Left renal pelvis (tissue), 4 donors: ENCODE data around the gene ATP9A. TPM values are rescaled to one million over a fixed set of nuclear protein-coding genes. Genes with fewer than 3 reads are reported as not detected.
"Not testable (repeated sequence)": the region's sequence is repeated elsewhere in the genome, so short reads cannot be mapped to it uniquely, and the experiment has no call there.

Experiments used
- DNase-seq, 4 donors: peaks; one replicate each; pipeline ENCODE4 v3.0.0-alpha.2; 2013; ENCODE audit warnings: low read depth in 4 of 4, low spot score in 3 of 4
- polyA plus RNA-seq, 4 donors: library from polyadenylated mRNA; unstranded; fragments of 120-200 nt; gene quantifications; one replicate each; pipeline ENCODE4 v1.2.1, GENCODE V29; 2013; ENCODE audit not compliant: insufficient read length in 4 of 4

ATP9A gene
- polyA plus RNA-seq, 4 donors, result 36.7 to 63.6 (median 60.3) TPM

GRCh38 chr20:51660672-51661608 is 107.2 kb downstream of the ATP9A start:
- DNase-seq, result no peak

GRCh38 chr20:51659491-51660050 is 108.6 kb downstream of the ATP9A start:
- no peak for DNase-seq

- DNase-seq, result no peak
Observed at GRCh38 chr20:51656726-51657260, 111.4 kb downstream of the ATP9A start.

GRCh38 chr20:51656089-51656488 is 112.1 kb downstream of the ATP9A start:
- DNase-seq, result not testable (repeated sequence)

- no peak for DNase-seq
Observed at GRCh38 chr20:51654495-51654894, 113.7 kb downstream of the ATP9A start.

- no peak for DNase-seq
Observed at GRCh38 chr20:51654060-51654459, 114.1 kb downstream of the ATP9A start.

GRCh38 chr20:51653226-51653625 is 115.0 kb downstream of the ATP9A start:
- no peak for DNase-seq

- DNase-seq, result no peak
Observed at GRCh38 chr20:51651921-51652549, 116.2 kb downstream of the ATP9A start.

- DNase-seq, result no peak
Observed at GRCh38 chr20:51650685-51651134, 117.5 kb downstream of the ATP9A start.

GRCh38 chr20:51648571-51648947 is 119.6 kb downstream of the ATP9A start:
- DNase-seq, result no peak

GRCh38 chr20:51647674-51648570 is 120.3 kb downstream of the ATP9A start:
- DNase-seq, result no peak

GRCh38 chr20:51643810-51644209 is 124.4 kb downstream of the ATP9A start:
- DNase-seq, result not testable (repeated sequence)

- DNase-seq, result no peak
Observed at GRCh38 chr20:51643390-51643789, 124.8 kb downstream of the ATP9A start.

GRCh38 chr20:51641866-51642265 is 126.3 kb downstream of the ATP9A start:
- DNase-seq, result no peak

- DNase-seq, result no peak
Observed at GRCh38 chr20:51640743-51641142, 127.4 kb downstream of the ATP9A start.

- no peak for DNase-seq
Observed at GRCh38 chr20:51639206-51639832, 128.9 kb downstream of the ATP9A start.

GRCh38 chr20:51637241-51637640 is 130.9 kb downstream of the ATP9A start:
- DNase-seq, result no peak

- DNase-seq, result no peak
Observed at GRCh38 chr20:51636123-51636522, 132.1 kb downstream of the ATP9A start.

GRCh38 chr20:51635680-51636079 is 132.5 kb downstream of the ATP9A start:
- DNase-seq, result no peak

- no peak for DNase-seq
Observed at GRCh38 chr20:51634877-51635276, 133.3 kb downstream of the ATP9A start.
